Right lobe of liver (tissue), 4 donors: ENCODE measurements around the gene TRAPPC3L.

Experiments
- CTCF ChIP-seq, 4 donors: fragments of 200-600 bp in 3 of 4; fragments of 450-650 bp in 1 of 4; IDR thresholded peaks; one replicate each; pipeline versions ENCODE4 v1.5.1 to v1.8.0; 2016 to 2022; ENCODE audit warnings: antibody characterized with exemption in 4 of 4, mild to moderate bottlenecking in 2 of 4
- POLR2A ChIP-seq: fragments of 450-650 bp; IDR thresholded peaks from one replicate; pipeline ENCODE4 v1.6.1; 2017; ENCODE audit warnings: antibody characterized with exemption, mild to moderate bottlenecking
- donor health status: DM: no; HTN: no; CAD: no.
- donor health status: DM: no; HTN: no; CAD: no.
- donor health status: DM: no; HTN: yes; CAD: no.

- TF ChIP-seq CTCF (IDR thresholded peaks at IDR 0.05) (no peak), POLR2A (no peak)
Observed at GRCh38 chr6:116461331-116461931, 84.1 kb downstream of the TRAPPC3L start, which contains the start of gene CALHM6.
